H1 (cell line): ENCODE data around the gene KLHL3. TPM values are rescaled to one million over a fixed set of nuclear protein-coding genes. Genes with fewer than 3 reads are reported as not detected.

ENCODE experiments used
- CTCF ChIA-PET: fragments of 300-600 bp; sonication (Branson Sonifier 250); formaldehyde crosslinking; loops from one replicate; lab custom pipeline; 2021; ENCODE audit not compliant: partially characterized antibody; lab: Charles Lee
- POLR2A ChIA-PET: fragments of 300-600 bp; sonication (Branson Sonifier 250); formaldehyde crosslinking; loops from one replicate; lab custom pipeline; 2021; ENCODE audit warnings: inconsistent platforms; ENCODE audit not compliant: partially characterized antibody; lab: Charles Lee
- DNase-seq, 2 experiments: peaks; one replicate each; pipeline versions ENCODE4 v3.0.0 to v3.0.0-alpha.2; 2010 to 2022; ENCODE audit warnings: low spot score in 2 of 2, low read depth in 1 of 2, mixed read lengths in 1 of 2
- FAIRE-seq: peaks from 2 replicates; lab custom pipeline; 2011; peaks lifted over from hg19 to GRCh38; lab: Jason Lieb, UNC
- H2AFZ ChIP-seq: 2 replicates; pipeline ENCODE4 v1.8.1; 2012; ENCODE audit warnings: low read length, inconsistent platforms
- H2AK5ac ChIP-seq: 2 replicates; pipeline ENCODE4 v1.6.1; 2013; ENCODE audit warnings: low read depth, low read length
- H2BK120ac ChIP-seq: replicated peaks from 2 replicates; pipeline ENCODE3; 2013; ENCODE audit warnings: low read depth, low read length, inconsistent platforms
- H2BK12ac ChIP-seq: 2 replicates; pipeline ENCODE4 v1.6.1; 2013; ENCODE audit warnings: low read depth, low read length
- H2BK15ac ChIP-seq: 2 replicates; pipeline ENCODE4 v1.6.1; 2013; ENCODE audit warnings: low read length
- H2BK20ac ChIP-seq: 2 replicates; pipeline ENCODE4 v1.6.1; 2013; ENCODE audit warnings: low read length
- H2BK5ac ChIP-seq: 2 replicates; pipeline ENCODE4 v1.6.1; 2013; ENCODE audit warnings: low read depth, low read length
- H3K14ac ChIP-seq: 2 replicates; pipeline ENCODE4 v1.6.1; 2013; ENCODE audit warnings: inconsistent platforms; ENCODE audit not compliant: insufficient read length
- H3K18ac ChIP-seq: 2 replicates; pipeline ENCODE4 v1.6.1; 2013; ENCODE audit warnings: low read length; ENCODE audit errors: extremely low read depth
- H3K23ac ChIP-seq: 2 replicates; pipeline ENCODE4 v1.6.1; 2013; ENCODE audit warnings: inconsistent platforms; ENCODE audit not compliant: insufficient read length
- H3K23me2 ChIP-seq: 2 replicates; pipeline ENCODE4 v1.6.1; 2013; ENCODE audit warnings: low read depth, low read length
- H3K27ac ChIP-seq: 2 replicates; pipeline ENCODE4 v1.6.1; 2011; ENCODE audit warnings: low read depth, low read length, inconsistent platforms
- H3K27me3 ChIP-seq, 4 experiments: replicated peaks in 1 of 4; 1 replicate in 1 of 4; 2 replicates in 3 of 4; pipeline versions ENCODE4 v1.6.1 to v1.8.1; 2011 to 2013; ENCODE audit warnings: low read length in 3 of 4, mild to moderate bottlenecking in 3 of 4, inconsistent platforms in 2 of 4, mixed read lengths in 2 of 4, moderate library complexity in 1 of 4; ENCODE audit not compliant: control insufficient read depth in 3 of 4, insufficient read depth in 3 of 4; ENCODE audit errors: extremely low read depth in 1 of 4
- H3K36me3 ChIP-seq, 4 experiments: 2 replicates each; pipeline versions ENCODE4 v1.6.1 to v1.8.1; 2011 to 2013; ENCODE audit warnings: mild to moderate bottlenecking in 4 of 4, low read length in 3 of 4, moderate library complexity in 2 of 4, control low read depth in 1 of 4, inconsistent platforms in 1 of 4; ENCODE audit not compliant: insufficient read depth in 4 of 4, control insufficient read depth in 2 of 4
- H3K4ac ChIP-seq: replicated peaks from 2 replicates; pipeline ENCODE3; 2013; ENCODE audit warnings: low read length, low read depth, mixed read lengths, inconsistent platforms; ENCODE audit not compliant: insufficient read length
- H3K4me1 ChIP-seq, 4 experiments: replicated peaks in 1 of 4; 1 replicate in 1 of 4; 2 replicates in 3 of 4; pipeline versions ENCODE4 v1.6.1 to v1.8.1; 2011 to 2013; ENCODE audit warnings: low read length in 3 of 4, inconsistent platforms in 2 of 4, mixed read lengths in 1 of 4; ENCODE audit not compliant: insufficient read depth in 4 of 4, control insufficient read depth in 3 of 4
- H3K4me2 ChIP-seq, 2 experiments: 2 replicates each; pipeline versions ENCODE4 v1.6.1 to v1.8.1; 2011 to 2013; ENCODE audit warnings: low read depth in 2 of 2, low read length in 2 of 2, control low read depth in 1 of 2, inconsistent platforms in 1 of 2, mild to moderate bottlenecking in 1 of 2; ENCODE audit not compliant: insufficient read depth in 1 of 2
- H3K4me3 ChIP-seq, 4 experiments: fragments of 200-600, 300-600 bp in 1 of 4; sonication (generic), shearing (Covaris generic), sonication (Bioruptor Twin) in 1 of 4; 2 replicates each; pipeline versions ENCODE4 v1.5.1 to v1.8.1; 2011 to 2016; ENCODE audit warnings: low read length in 4 of 4, low read depth in 3 of 4, control low read depth in 2 of 4, inconsistent platforms in 2 of 4, mild to moderate bottlenecking in 2 of 4, mixed read lengths in 1 of 4, moderate library complexity in 1 of 4; ENCODE audit not compliant: insufficient read depth in 2 of 4; ENCODE audit errors: extremely low read depth in 1 of 4
- H3K56ac ChIP-seq: replicated peaks from 2 replicates; pipeline ENCODE3; 2013; ENCODE audit warnings: low read depth, mild to moderate bottlenecking, mixed read lengths, low read length, inconsistent platforms; ENCODE audit not compliant: insufficient read length
- H3K79me1 ChIP-seq: 2 replicates; pipeline ENCODE4 v1.6.1; 2013; ENCODE audit warnings: low read depth, low read length, control low read depth
- H3K79me2 ChIP-seq, 2 experiments: 2 replicates each; pipeline versions ENCODE4 v1.6.1 to v1.8.1; 2012 to 2013; ENCODE audit warnings: low read length in 2 of 2, mild to moderate bottlenecking in 2 of 2, inconsistent platforms in 1 of 2; ENCODE audit not compliant: insufficient read depth in 2 of 2, control insufficient read depth in 1 of 2
- H3K9ac ChIP-seq, 4 experiments: replicated peaks in 1 of 4; 1 replicate in 1 of 4; 2 replicates in 3 of 4; pipeline versions ENCODE4 v1.6.1 to v1.8.1; 2011 to 2013; ENCODE audit warnings: low read depth in 3 of 4, low read length in 3 of 4, control low read depth in 2 of 4, mild to moderate bottlenecking in 2 of 4, moderate library complexity in 2 of 4, inconsistent platforms in 1 of 4; ENCODE audit errors: extremely low read depth in 1 of 4
- H3K9me3 ChIP-seq, 2 experiments: 2 replicates each; pipeline versions ENCODE4 v1.6.1 to v1.8.1; 2012 to 2013; ENCODE audit warnings: mild to moderate bottlenecking in 2 of 2, moderate library complexity in 2 of 2, control low read depth in 1 of 2, inconsistent platforms in 1 of 2, low read depth in 1 of 2, low read length in 1 of 2, mixed read lengths in 1 of 2; ENCODE audit not compliant: insufficient read depth in 2 of 2
- H4K20me1 ChIP-seq, 2 experiments: replicated peaks in 1 of 2; 2 replicates each; pipeline versions ENCODE3 to v1.8.1; 2011 to 2013; ENCODE audit warnings: inconsistent platforms in 2 of 2, low read length in 2 of 2, mild to moderate bottlenecking in 1 of 2; ENCODE audit not compliant: insufficient read depth in 2 of 2, control insufficient read depth in 1 of 2
- H4K5ac ChIP-seq: 2 replicates; pipeline ENCODE4 v1.6.1; 2013; ENCODE audit warnings: low read length, low read depth, mixed read lengths, inconsistent platforms; ENCODE audit not compliant: insufficient read length
- H4K8ac ChIP-seq: 2 replicates; pipeline ENCODE4 v1.8.0; 2013; ENCODE audit warnings: mild to moderate bottlenecking, moderate library complexity, low read length, inconsistent platforms; ENCODE audit not compliant: insufficient read depth; ENCODE audit errors: extremely low read depth
- H4K91ac ChIP-seq: replicated peaks from 2 replicates; pipeline ENCODE3; 2013; ENCODE audit warnings: low read length, mixed read lengths, inconsistent platforms; ENCODE audit not compliant: insufficient read length
- ASH2L ChIP-seq: fragments of 200-600, 300-600 bp; sonication (generic); IDR thresholded peaks from one replicate; pipeline ENCODE4 v1.7.1; 2017; ENCODE audit warnings: low read length
- HDAC2 ChIP-seq, 2 experiments: fragments of 300-600 bp in 1 of 2; sonication (generic) in 1 of 2; IDR thresholded peaks; 2 replicates each; pipeline ENCODE4 v1.6.1; 2011 to 2012; ENCODE audit warnings: low read depth in 2 of 2, low read length in 2 of 2, mild to moderate bottlenecking in 2 of 2, moderate library complexity in 2 of 2, borderline replicate concordance in 1 of 2, inconsistent platforms in 1 of 2
- NANOG ChIP-seq: IDR thresholded peaks from 2 replicates; pipeline ENCODE4 v1.6.1; 2011; ENCODE audit warnings: low read length, low read depth, mild to moderate bottlenecking, inconsistent platforms; ENCODE audit not compliant: insufficient read depth, poor library complexity, severe bottlenecking
- SUZ12 ChIP-seq: fragments of 200-600 bp; sonication (generic); IDR thresholded peaks from 2 replicates; pipeline ENCODE4 v1.6.1; 2012; ENCODE audit warnings: mild to moderate bottlenecking, inconsistent platforms, low read length, moderate library complexity, mixed read lengths
- ZNF274 ChIP-seq: IDR thresholded peaks from 2 replicates; pipeline ENCODE4 v1.7.0; 2012; ENCODE audit warnings: low read length, borderline replicate concordance; ENCODE audit errors: extremely low read depth
- WGBS, 2 experiments: shearing (Covaris generic) in 1 of 2; methylation state at CpG; one replicate each; pipeline versions ENCODE4 v1.1.6 to v1.1.7; 2013 to 2015; ENCODE audit warnings: low lambda C conversion rate in 2 of 2, mixed read lengths in 2 of 2, inconsistent platforms in 1 of 2, low coverage in 1 of 2, missing lambda C conversion rate in 1 of 2; ENCODE audit not compliant: insufficient replicate concordance in 2 of 2, insufficient coverage in 1 of 2, insufficient read length in 1 of 2; ENCODE audit errors: extremely low coverage in 1 of 2, missing lambda C conversion rate in 1 of 2; 5-methylcytosine and 5-hydroxymethylcytosine counted together
- polyA plus RNA-seq, 7 experiments: library from polyadenylated mRNA; depleted of rRNA in 3 of 7; stranded (reverse) in 5 of 7; unstranded in 2 of 7; fragments of >200 nt in 5 of 7; fragments of 200-250 nt in 2 of 7; gene quantifications; 1 replicate in 5 of 7; 2 replicates in 1 of 7; 4 replicates in 1 of 7; pipeline versions ENCODE4 v1.2.1 to v1.2.3, GENCODE V29; 2011 to 2013; ENCODE audit warnings: missing spikeins in 2 of 7, mixed read lengths in 2 of 7
- total RNA-seq: library from RNA; stranded (reverse); fragmentation: NEBNext Ultra II Directional; extraction: Animal tissue kit (Norgen Biotek cat#: 25700); gene quantifications from 2 replicates; pipeline ENCODE4 v1.2.1, GENCODE V29; 2021
- TF ChIP-seq, protein P1 (sequence below): IDR thresholded peaks from 2 replicates; pipeline ENCODE4 v1.6.1; 2011; ENCODE audit warnings: low read depth, mild to moderate bottlenecking, low read length; ENCODE audit not compliant: insufficient read depth

The KLHL3 gene
- total and polyA plus RNA-seq, 2 of the 8 experiments (the other 6 are each of a cell fraction or from before 2014, with no cell fraction given) = 7.4 to 13.7 TPM

DNA sequence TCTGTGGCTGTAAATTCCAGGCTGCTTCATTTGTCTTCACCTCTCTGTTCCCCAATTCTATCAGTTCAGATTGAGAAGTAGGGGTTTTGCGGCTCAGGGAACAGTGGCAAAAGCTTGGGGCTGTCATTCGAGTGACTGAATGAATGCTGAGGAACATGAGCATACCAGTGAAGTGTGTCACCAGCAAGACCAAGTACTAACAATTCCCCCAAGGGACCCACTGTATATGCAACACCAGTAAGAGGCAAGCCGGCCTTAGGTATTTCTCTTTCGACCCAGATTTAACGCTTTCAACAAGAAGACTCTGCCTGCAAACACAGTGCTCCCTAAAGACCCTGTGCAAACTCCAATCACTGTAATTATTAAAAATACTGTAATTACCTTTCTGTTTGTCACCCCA is 25.8 kb downstream of the KLHL3 start:
- H3K36me3 ChIP-seq = peaks cover 0 to 12% (median 3%) of the 10 kb centered on the region in 4 experiments; a peak in 3 of 8 replicates
- no peak overlapping the region for H3K56ac ChIP-seq
- no peak overlapping the region for H2BK120ac ChIP-seq
- no peak overlapping the region for H2BK12ac ChIP-seq
- TF ChIP-seq, protein P1, sequence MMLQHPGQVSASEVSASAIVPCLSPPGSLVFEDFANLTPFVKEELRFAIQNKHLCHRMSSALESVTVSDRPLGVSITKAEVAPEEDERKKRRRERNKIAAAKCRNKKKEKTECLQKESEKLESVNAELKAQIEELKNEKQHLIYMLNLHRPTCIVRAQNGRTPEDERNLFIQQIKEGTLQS = no peak
- TF ChIP-seq NANOG (no peak), SUZ12 (no peak), HDAC2 (IDR thresholded peaks at IDR 0.05; ENCODE audit: borderline replicate concordance in 1 of 2, low read depth in 2 of 2, low read length in 2 of 2) (no peak), ZNF274 (no peak), ASH2L (no peak)
- no peak overlapping the region for H3K4ac ChIP-seq
- no peak overlapping the region for H2BK20ac ChIP-seq
- no peak overlapping the region for H3K4me3 ChIP-seq
- no peak for FAIRE-seq
- no peak overlapping the region for H3K27ac ChIP-seq
- no peaks in the 10 kb centered on the region for H3K23me2 ChIP-seq
- H4K8ac ChIP-seq = no peak overlapping the region
- H3K4me2 ChIP-seq = no peak overlapping the region
- H4K5ac ChIP-seq = no peak overlapping the region
- peaks cover 4 to 6% of the 10 kb centered on the region in 2 experiments for H3K9me3 ChIP-seq
- no peaks in the 10 kb centered on the region for H3K79me2 ChIP-seq
- no peak overlapping the region for H3K9ac ChIP-seq
- H3K18ac ChIP-seq = no peak overlapping the region
- no peaks in the 10 kb centered on the region for H3K4me1 ChIP-seq
- WGBS, 2 experiments = 94% methylated on average over 5 of the region's 5 CpGs; no CpG with 5 or more reads in 1 of the 2 experiments
- H2BK15ac ChIP-seq = no peak overlapping the region
- no peaks in the 10 kb centered on the region for H3K27me3 ChIP-seq
- H3K23ac ChIP-seq = no peak overlapping the region
- POLR2A ChIA-PET = no interaction called here
- H3K79me1 ChIP-seq = no peaks in the 10 kb centered on the region
- H2AK5ac ChIP-seq = no peak overlapping the region
- H3K14ac ChIP-seq = no peak overlapping the region
- peaks cover 0 to 3% of the 10 kb centered on the region in 2 experiments for H4K20me1 ChIP-seq
- CTCF ChIA-PET = interaction anchor here (0.9 kb wide), 1 partner anchor 50 kb away, joined by 4 read pairs; no protein-coding TSS in a partner anchor
- no peak for DNase-seq
- H2AFZ ChIP-seq = no peak overlapping the region
- H2BK5ac ChIP-seq = no peak overlapping the region
- H4K91ac ChIP-seq = no peak overlapping the region
